ENCODE data around the gene SKIL.
A peak's percentile ranks its signal among the peaks of the same experiment; 100 is the strongest.

SKIL gene

GRCh38 chr3:170420307-170420821 is 62.8 kb downstream of the SKIL start:
- DNase-seq (ENCODE audit: extremely low read depth, low read depth), result no peak
- peak overlapping the region; percentile 50 for H3K4me3 ChIP-seq (replicated peaks; ENCODE audit: low read depth, low read length)

DNA sequence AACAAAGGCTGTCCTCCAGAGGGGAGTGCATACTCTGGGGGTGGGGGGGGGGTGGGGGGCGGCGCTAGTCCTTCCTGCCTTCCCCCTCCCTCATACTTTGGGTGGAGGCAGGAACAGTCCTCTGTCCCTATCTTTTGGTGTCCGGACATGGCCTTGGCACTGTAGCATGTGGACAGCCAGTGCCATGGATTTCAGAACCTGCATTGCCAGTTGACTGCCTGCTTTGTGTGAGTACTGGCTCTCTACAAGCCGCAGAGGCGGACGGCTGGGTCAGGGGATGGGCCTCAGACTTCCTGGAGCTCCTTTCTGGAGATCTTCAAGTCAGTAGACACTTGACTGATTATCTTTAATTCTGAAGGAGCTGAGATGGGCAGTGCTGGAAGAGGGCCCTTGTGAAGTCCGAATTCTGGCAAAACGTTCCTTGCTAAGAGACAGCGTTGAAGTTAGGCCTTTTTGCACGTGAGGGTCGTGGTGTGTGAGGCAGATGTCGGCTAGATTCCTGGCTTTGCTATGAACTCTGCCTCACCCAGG is 63.7 kb downstream of the SKIL start:
- peak; percentile 29 for DNase-seq (ENCODE audit: extremely low read depth, low read depth)
- H3K4me3 ChIP-seq (replicated peaks; ENCODE audit: low read depth, low read length), result peak overlapping the region; percentile 50
- TF ChIP-seq, protein P1, sequence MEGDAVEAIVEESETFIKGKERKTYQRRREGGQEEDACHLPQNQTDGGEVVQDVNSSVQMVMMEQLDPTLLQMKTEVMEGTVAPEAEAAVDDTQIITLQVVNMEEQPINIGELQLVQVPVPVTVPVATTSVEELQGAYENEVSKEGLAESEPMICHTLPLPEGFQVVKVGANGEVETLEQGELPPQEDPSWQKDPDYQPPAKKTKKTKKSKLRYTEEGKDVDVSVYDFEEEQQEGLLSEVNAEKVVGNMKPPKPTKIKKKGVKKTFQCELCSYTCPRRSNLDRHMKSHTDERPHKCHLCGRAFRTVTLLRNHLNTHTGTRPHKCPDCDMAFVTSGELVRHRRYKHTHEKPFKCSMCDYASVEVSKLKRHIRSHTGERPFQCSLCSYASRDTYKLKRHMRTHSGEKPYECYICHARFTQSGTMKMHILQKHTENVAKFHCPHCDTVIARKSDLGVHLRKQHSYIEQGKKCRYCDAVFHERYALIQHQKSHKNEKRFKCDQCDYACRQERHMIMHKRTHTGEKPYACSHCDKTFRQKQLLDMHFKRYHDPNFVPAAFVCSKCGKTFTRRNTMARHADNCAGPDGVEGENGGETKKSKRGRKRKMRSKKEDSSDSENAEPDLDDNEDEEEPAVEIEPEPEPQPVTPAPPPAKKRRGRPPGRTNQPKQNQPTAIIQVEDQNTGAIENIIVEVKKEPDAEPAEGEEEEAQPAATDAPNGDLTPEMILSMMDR (IDR thresholded peaks at IDR 0.05; ENCODE audit: low read depth, low read length, missing control alignments), result no peak

More at GRCh38 chr3:170420307-170420821, 62.8 kb downstream of the SKIL start:
- TF ChIP-seq, protein P1 (IDR thresholded peaks at IDR 0.05; ENCODE audit: low read depth, low read length, missing control alignments), result no peak

- TF ChIP-seq, protein P1 (IDR thresholded peaks at IDR 0.05; ENCODE audit: low read depth, low read length, missing control alignments), result no peak
- no peak for DNase-seq (ENCODE audit: extremely low read depth, low read depth)
- H3K4me3 ChIP-seq (replicated peaks; ENCODE audit: low read depth, low read length), result peak overlapping the region; percentile 50
Measured at GRCh38 chr3:170421758-170422157, 64.2 kb downstream of the SKIL start.

DNA sequence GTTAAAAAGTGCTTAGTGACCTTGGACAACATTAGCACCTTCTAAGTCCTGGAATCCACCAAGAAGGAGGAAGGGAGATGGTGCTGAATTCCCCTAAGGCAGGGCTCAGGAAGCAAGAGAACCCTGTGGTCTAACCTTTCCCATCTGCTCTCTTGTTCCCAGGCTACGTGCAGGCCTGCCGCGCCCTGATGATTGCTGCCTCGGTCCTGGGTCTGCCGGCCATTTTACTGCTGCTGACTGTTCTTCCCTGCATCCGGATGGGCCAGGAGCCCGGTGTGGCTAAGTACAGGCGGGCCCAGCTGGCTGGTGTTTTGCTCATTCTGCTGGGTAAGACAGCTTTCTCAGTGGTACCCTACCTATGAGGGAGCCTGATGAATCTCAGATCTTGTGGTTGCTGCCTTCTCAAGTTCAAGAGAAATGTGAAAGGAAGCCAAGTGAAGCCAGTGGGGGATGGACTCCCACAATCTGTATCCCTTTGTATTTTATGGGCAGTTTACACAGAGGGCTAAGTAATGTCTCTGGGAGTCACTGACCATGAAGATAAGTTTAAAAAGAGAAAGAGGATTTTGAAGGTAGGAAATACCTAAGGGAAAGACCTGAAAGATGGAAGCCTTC is 65.6 kb downstream of the SKIL start:
- DNase-seq (ENCODE audit: extremely low read depth, low read depth), result no peak
- no peak overlapping the region for H3K4me3 ChIP-seq (replicated peaks; ENCODE audit: low read depth, low read length)
- TF ChIP-seq, protein P1 (IDR thresholded peaks at IDR 0.05; ENCODE audit: low read depth, low read length, missing control alignments), result no peak

- DNase-seq (ENCODE audit: extremely low read depth, low read depth), result no peak
- H3K4me3 ChIP-seq (replicated peaks; ENCODE audit: low read depth, low read length), result no peak overlapping the region
- TF ChIP-seq, protein P1 (IDR thresholded peaks at IDR 0.05; ENCODE audit: low read depth, low read length, missing control alignments), result no peak
Measured at GRCh38 chr3:170424879-170425278, 67.4 kb downstream of the SKIL start.

- H3K4me3 ChIP-seq (replicated peaks; ENCODE audit: low read depth, low read length), result no peak overlapping the region
- TF ChIP-seq, protein P1 (IDR thresholded peaks at IDR 0.05; ENCODE audit: low read depth, low read length, missing control alignments), result no peak
- no peak for DNase-seq (ENCODE audit: extremely low read depth, low read depth)
Measured at GRCh38 chr3:170425491-170426239, 68.2 kb downstream of the SKIL start.
